DND-41 (cell line): ENCODE measurements around the gene CELF5.

Source experiments
- CTCF ChIP-seq: IDR thresholded peaks from 2 replicates; pipeline ENCODE4 v1.5.1; 2012; ENCODE audit warnings: borderline replicate concordance, low read length, moderate library complexity, mild to moderate bottlenecking; ENCODE audit not compliant: poor library complexity, severe bottlenecking; ENCODE audit errors: extremely low read depth
- EZH2 ChIP-seq: IDR thresholded peaks from 3 replicates; pipeline ENCODE4 v1.6.1; 2012; ENCODE audit warnings: borderline replicate concordance, low read depth, mild to moderate bottlenecking, moderate library complexity, low read length, inconsistent platforms; ENCODE audit not compliant: severe bottlenecking

- TF ChIP-seq CTCF (peak; percentile 58), EZH2 (no peak)
Measured at GRCh38 chr19:3178377-3178972, 46.0 kb upstream of the CELF5 start, which contains the start of gene S1PR4.
